Measurements from ENCODE around the gene SLC7A4. TPM values are rescaled to one million over a fixed set of nuclear protein-coding genes. Genes with fewer than 3 reads are reported as not detected.

Gene SLC7A4
- total and polyA plus RNA-seq, 7 donors: 0.16 to 2.6 (median 0.59) TPM; not detected in 1

DNA sequence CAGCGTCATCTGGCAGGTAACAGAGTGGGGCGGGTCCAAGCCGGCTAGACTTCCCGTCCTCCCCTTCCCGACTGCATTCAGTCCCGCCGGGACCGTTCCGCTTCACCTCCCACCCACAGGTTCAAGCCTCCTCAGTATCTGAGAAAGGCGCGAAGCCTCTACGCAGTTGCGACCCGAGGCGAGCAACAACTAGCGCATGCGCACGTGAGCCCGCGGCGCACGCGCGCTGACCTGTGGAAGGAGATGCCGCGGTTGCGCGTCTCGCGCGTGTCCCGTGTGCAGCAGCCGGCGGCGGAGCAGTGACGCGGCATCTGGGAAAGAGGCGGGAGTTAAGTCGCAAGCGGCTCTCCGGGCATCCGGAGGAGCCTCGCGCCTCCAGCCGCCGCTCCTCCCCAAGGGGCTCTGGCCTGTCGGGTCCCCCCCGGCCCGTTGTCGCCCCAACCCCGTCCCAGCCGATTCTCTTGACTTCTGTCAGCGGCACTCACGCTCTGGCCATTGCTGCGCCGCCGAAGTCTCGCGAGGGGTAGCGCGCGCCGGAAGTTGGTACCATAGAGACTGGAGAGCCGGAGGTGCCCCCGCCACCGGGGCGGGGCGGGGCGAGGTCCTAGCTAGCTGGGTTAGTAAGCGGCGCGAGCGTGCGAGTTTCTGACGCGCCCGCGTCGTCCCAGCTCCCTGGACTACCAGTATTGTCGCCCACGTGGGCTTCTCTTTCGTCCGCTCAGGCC is 30.6 kb downstream of the SLC7A4 start, which contains the start of gene THAP7:
TSS of gene THAP7 (minus strand) at position 518 of the 725 bp plus-strand sequence. CDS start at position 311, 207 bp downstream.
- DNase-seq: peak; percentile 98
- Histone ChIP-seq H3K4me1 (peaks cover 0 to 39% (median 34%) of the 10 kb centered on the region in 4 donors), H3K9me3 (no peaks in the 10 kb centered on the region), H3K27ac (peak within 1 kb of the TSS; percentile 96 to 99 (median 98)), H3K4me3 (peak within 1 kb of the TSS; percentile 52 to 92 (median 76)), H3K36me3 (peaks cover 10 to 37% (median 15%) of the 10 kb centered on the region in 4 donors), H3K27me3 (no peaks in the 10 kb centered on the region)
- intact Hi-C loops (cut with DNase I): loop anchor here (1.0 to 10.0 kb wide), 6 partner anchors 19 to 143 kb away; partner anchors contain the start of genes CRKL, LRRC74B, LZTR1 and PI4KA
- TF ChIP-seq POLR2A (IDR thresholded peaks at IDR 0.05) (peak; percentile 86 to 88), POLR2AphosphoS5 (IDR thresholded peaks at IDR 0.05) (peak; percentile 92 to 95 (median 94)), EP300 (IDR thresholded peaks at IDR 0.05) (peak in 1 of 4 donors; percentile 64)
- TF ChIP-seq, protein P1, sequence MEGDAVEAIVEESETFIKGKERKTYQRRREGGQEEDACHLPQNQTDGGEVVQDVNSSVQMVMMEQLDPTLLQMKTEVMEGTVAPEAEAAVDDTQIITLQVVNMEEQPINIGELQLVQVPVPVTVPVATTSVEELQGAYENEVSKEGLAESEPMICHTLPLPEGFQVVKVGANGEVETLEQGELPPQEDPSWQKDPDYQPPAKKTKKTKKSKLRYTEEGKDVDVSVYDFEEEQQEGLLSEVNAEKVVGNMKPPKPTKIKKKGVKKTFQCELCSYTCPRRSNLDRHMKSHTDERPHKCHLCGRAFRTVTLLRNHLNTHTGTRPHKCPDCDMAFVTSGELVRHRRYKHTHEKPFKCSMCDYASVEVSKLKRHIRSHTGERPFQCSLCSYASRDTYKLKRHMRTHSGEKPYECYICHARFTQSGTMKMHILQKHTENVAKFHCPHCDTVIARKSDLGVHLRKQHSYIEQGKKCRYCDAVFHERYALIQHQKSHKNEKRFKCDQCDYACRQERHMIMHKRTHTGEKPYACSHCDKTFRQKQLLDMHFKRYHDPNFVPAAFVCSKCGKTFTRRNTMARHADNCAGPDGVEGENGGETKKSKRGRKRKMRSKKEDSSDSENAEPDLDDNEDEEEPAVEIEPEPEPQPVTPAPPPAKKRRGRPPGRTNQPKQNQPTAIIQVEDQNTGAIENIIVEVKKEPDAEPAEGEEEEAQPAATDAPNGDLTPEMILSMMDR (IDR thresholded peaks at IDR 0.05): no peak
- WGBS, 2 donors: 0% methylated on average over 83 of the region's 83 CpGs

DNA sequence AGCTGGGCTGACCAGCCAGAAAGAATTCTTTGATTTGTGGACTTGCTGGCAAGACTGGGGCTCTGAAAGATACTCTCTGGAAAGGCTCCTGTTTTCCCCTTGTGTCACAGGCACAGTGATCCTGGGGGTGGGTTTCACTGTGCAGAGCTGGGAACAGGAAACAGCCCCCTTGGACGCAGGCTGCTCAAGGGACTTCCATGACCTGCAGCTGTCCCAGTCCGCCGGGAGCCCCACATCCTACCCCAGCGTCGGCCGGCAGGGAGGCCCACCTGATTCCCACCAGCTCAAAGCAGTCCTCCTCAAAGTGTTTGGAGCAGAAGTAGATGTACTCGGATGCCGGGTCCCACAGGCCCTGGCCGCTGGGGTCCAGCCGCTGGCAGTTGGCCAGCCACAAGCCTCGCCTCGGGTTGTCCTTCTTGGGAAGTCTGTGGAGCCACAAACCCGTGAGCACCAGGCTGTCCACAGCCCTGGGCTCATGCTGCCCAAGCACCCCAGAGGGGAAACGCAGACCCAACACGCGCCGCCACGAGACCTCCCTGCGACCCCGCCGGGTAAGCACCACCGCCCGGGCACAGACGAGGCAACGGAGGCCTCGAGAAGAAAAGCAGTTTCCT is 31.3 kb downstream of the SLC7A4 start:
- DNase-seq: no peak
- no peaks in the 10 kb centered on the region for H3K27me3 ChIP-seq
- intact Hi-C loops (cut with DNase I): loop anchor here (2.0 to 10.0 kb wide), 5 partner anchors 39 to 142 kb away; partner anchors contain the start of genes CRKL, LRRC74B, PI4KA and SNAP29
- H3K36me3 ChIP-seq: peaks cover 10 to 43% (median 15%) of the 10 kb centered on the region in 4 donors
- peak overlapping the region; percentile 96 to 99 (median 98) for H3K27ac ChIP-seq
- peak overlapping the region; percentile 52 to 92 (median 76) for H3K4me3 ChIP-seq
- H3K9me3 ChIP-seq: no peaks in the 10 kb centered on the region
- TF ChIP-seq POLR2AphosphoS5 (IDR thresholded peaks at IDR 0.05): no peak
- no peak for TF ChIP-seq POLR2A (IDR thresholded peaks at IDR 0.05)
- TF ChIP-seq EP300 (IDR thresholded peaks at IDR 0.05): no peak
- 1 to 2% methylated on average over 26 of the region's 26 CpGs for WGBS, 2 donors
- peaks cover 0 to 39% (median 34%) of the 10 kb centered on the region in 4 donors for H3K4me1 ChIP-seq

DNA sequence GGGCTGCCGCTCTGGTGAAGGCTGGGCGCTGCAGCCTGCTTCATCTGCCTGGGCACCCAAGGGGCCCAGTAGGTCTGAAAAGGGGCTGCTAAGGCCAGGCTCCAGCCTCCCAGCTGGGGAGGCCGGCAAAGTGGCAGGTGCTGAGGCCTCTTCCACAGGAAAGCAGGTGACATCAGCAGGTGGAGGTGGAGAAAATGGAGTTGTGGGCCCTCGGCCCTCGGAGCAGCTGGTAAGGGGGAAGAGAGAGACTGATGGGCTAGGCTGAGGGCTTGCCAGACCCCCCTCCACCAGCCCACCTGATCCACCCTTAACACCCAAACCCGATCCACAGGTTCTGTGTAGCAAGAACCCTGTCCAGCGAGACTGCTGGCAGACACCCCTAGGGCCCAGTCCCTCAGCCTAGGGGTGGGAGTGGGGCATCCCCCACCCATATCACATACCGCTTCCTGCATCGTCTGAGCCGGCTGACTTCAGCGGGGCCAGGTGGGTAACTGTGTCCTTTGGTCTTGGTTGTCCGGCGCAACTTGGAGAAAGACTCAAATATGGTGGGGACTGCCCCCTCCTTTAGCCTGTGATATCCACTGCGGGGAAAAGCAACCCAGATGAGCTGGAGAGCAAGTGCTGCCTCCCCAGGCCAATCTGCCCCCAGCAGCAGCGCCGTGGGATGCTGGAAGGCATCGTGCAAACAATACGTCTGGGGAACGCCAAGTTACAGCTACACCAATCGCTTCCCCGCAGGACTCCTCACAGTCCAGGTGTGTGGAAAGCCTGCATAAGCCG is 32.0 kb downstream of the SLC7A4 start:
- Histone ChIP-seq H3K27ac (peak overlapping the region; percentile 96 to 99 (median 98)), H3K4me1 (peaks cover 0 to 39% (median 34%) of the 10 kb centered on the region in 4 donors), H3K36me3 (peaks cover 11 to 50% (median 16%) of the 10 kb centered on the region in 4 donors), H3K27me3 (no peaks in the 10 kb centered on the region), H3K9me3 (no peaks in the 10 kb centered on the region), H3K4me3 (peak overlapping the region; percentile 52 to 92 (median 76))
- TF ChIP-seq EP300 (IDR thresholded peaks at IDR 0.05) (no peak), POLR2A (IDR thresholded peaks at IDR 0.05) (no peak), POLR2AphosphoS5 (IDR thresholded peaks at IDR 0.05) (no peak)
- TF ChIP-seq, protein P1 (IDR thresholded peaks at IDR 0.05): no peak
- intact Hi-C loops (cut with DNase I): loop anchor here (2.0 to 10.0 kb wide), 5 partner anchors 38 to 142 kb away; partner anchors contain the start of genes CRKL, LRRC74B, PI4KA and SNAP29
- DNase-seq: no peak
- WGBS, 2 donors: 45 to 62% methylated on average over 22 of the region's 22 CpGs

DNA sequence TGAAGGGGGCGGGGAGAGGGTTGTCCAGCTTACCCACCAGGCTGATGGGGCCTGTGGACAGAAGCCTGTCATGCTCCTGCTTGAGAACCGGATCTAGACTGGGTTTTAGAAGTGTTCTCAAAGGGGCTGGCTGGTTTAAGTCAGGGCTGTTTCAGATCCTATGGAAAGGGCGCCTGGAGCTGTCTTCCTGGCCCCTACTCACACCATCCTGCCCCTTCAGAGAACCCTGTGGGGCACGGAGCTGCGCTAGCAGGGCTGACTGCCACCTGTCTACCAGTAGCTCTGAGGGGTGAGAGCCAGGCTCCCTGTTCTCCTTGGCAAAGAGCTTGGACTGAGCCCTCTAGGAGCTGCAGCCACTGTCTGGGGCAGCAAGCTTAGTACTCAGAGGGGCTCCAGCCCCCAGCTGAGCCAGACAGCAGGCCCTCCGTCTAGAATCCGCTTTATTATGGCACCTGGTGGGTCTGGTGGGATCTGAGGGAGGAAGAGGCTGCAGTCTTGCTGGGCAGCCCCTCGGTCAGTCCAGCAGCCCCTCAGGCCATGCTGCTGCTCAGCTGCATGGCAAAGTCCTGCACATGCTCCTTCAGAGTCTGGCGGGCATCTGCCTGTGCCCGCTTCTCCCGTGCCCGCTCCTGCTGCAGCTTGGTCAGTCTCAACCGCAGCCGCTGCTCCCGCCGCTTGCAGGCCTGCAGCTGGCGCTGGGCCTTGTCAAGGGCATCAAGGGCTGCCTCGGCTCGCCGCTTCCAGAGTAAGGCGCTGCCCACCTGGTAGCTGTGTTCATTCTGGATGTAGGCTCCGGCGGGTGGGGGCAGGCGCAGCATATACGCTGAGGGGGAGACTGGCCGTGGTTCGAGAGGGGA is 32.8 kb downstream of the SLC7A4 start:
- 93 to 94% methylated on average over 27 of the region's 27 CpGs for WGBS, 2 donors
- H3K27ac ChIP-seq: peak overlapping the region in 3 of 4 donors; percentile 96 to 99 (median 99)
- H3K9me3 ChIP-seq: no peaks in the 10 kb centered on the region
- DNase-seq: no peak
- peaks cover 11 to 56% (median 16%) of the 10 kb centered on the region in 4 donors for H3K36me3 ChIP-seq
- intact Hi-C loops (cut with DNase I): loop anchor here (2.0 to 10.0 kb wide), 5 partner anchors 37 to 141 kb away; partner anchors contain the start of genes CRKL, LRRC74B, PI4KA and SNAP29
- no peak overlapping the region for H3K4me3 ChIP-seq
- H3K27me3 ChIP-seq: no peaks in the 10 kb centered on the region
- peaks cover 0 to 39% (median 34%) of the 10 kb centered on the region in 4 donors for H3K4me1 ChIP-seq
- TF ChIP-seq POLR2AphosphoS5 (IDR thresholded peaks at IDR 0.05) (no peak), EP300 (IDR thresholded peaks at IDR 0.05) (no peak), POLR2A (IDR thresholded peaks at IDR 0.05) (no peak)
- TF ChIP-seq, protein P1 (IDR thresholded peaks at IDR 0.05): no peak
